CD8-positive, alpha-beta memory T cell (primary cell): ENCODE results near the gene HMCES. TPM values are rescaled to one million over a fixed set of nuclear protein-coding genes. Genes with fewer than 3 reads are reported as not detected.

Source experiments
- CTCF ChIA-PET: fragments of 350-600 bp; sonication (Branson Sonifier 250); formaldehyde crosslinking; loops from one replicate; lab custom pipeline; 2021; ENCODE audit warnings: antibody characterized with exemption; lab: Charles Lee
- POLR2A ChIA-PET: fragments of 350-600 bp; sonication (Branson Sonifier 250); formaldehyde crosslinking; loops from one replicate; lab custom pipeline; 2021; ENCODE audit warnings: antibody characterized with exemption; lab: Charles Lee
- DNase-seq, 5 donors: peaks; one replicate each; pipeline versions ENCODE4 v3.0.0 to v3.0.0-alpha.2; 2020 to 2022; ENCODE audit warnings: mixed read lengths in 1 of 5
- H3K27ac ChIP-seq: one replicate; pipeline ENCODE4 v1.7.0; 2013; ENCODE audit warnings: low read depth, mild to moderate bottlenecking, low read length, moderate library complexity
- H3K27me3 ChIP-seq: 2 replicates; pipeline ENCODE4 v1.7.0; 2013; ENCODE audit warnings: low read length, mild to moderate bottlenecking; ENCODE audit not compliant: insufficient read depth, poor library complexity, severe bottlenecking
- H3K36me3 ChIP-seq: 2 replicates; pipeline ENCODE4 v1.7.0; 2013; ENCODE audit warnings: mild to moderate bottlenecking, low read length, moderate library complexity; ENCODE audit not compliant: insufficient read depth
- H3K4me1 ChIP-seq: 2 replicates; pipeline ENCODE4 v1.7.0; 2013; ENCODE audit warnings: mild to moderate bottlenecking, low read length, moderate library complexity; ENCODE audit not compliant: insufficient read depth
- H3K4me3 ChIP-seq: 2 replicates; pipeline ENCODE4 v1.7.0; 2013; ENCODE audit warnings: mild to moderate bottlenecking, low read length
- H3K9me3 ChIP-seq: 2 replicates; pipeline ENCODE4 v1.7.0; 2013; ENCODE audit warnings: mild to moderate bottlenecking, low read length
- H3K27ac Mint-ChIP-seq, 8 donors: one replicate each; pipeline ENCODE4 v1.8.0; 2020 to 2021; ENCODE audit warnings: mixed read lengths in 8 of 8, mild to moderate bottlenecking in 6 of 8, inconsistent platforms in 3 of 8, moderate library complexity in 3 of 8
- H3K27me3 Mint-ChIP-seq, 2 donors: one replicate each; pipeline ENCODE4 v1.8.0; 2020 to 2021; ENCODE audit warnings: mixed read lengths in 2 of 2, mild to moderate bottlenecking in 1 of 2, moderate library complexity in 1 of 2
- H3K36me3 Mint-ChIP-seq, 3 donors: one replicate each; pipeline ENCODE4 v1.8.0; 2020 to 2021; ENCODE audit warnings: mixed read lengths in 3 of 3, inconsistent platforms in 1 of 3, mild to moderate bottlenecking in 1 of 3
- H3K4me1 Mint-ChIP-seq, 3 donors: one replicate each; pipeline ENCODE4 v1.8.0; 2020 to 2021; ENCODE audit warnings: mixed read lengths in 3 of 3, inconsistent platforms in 1 of 3, mild to moderate bottlenecking in 1 of 3
- H3K4me3 Mint-ChIP-seq, 7 donors: one replicate each; pipeline ENCODE4 v1.8.0; 2020 to 2021; ENCODE audit warnings: mixed read lengths in 7 of 7, mild to moderate bottlenecking in 6 of 7, moderate library complexity in 4 of 7, inconsistent platforms in 2 of 7
- H3K9me3 Mint-ChIP-seq, 5 donors: one replicate each; pipeline ENCODE4 v1.8.0; 2020 to 2022; ENCODE audit warnings: mixed read lengths in 5 of 5, mild to moderate bottlenecking in 3 of 5, moderate library complexity in 2 of 5, inconsistent platforms in 1 of 5
- polyA plus RNA-seq: library from polyadenylated mRNA; unstranded; fragments of 300-500 nt; fragmentation: Illumina TruSeq; gene quantifications from one replicate; pipeline ENCODE4 v1.2.3, GENCODE V29; 2021
- total RNA-seq, 2 experiments: library from RNA; stranded (reverse); gene quantifications; one replicate each; pipeline ENCODE4 v1.2.3, GENCODE V29; 2021

Gene HMCES
- total and polyA plus RNA-seq, 3 experiments from 2014 or later, result 64.3 to 97.9 (median 64.6) TPM

- H3K4me1 ChIP-seq, result no peaks in the 10 kb centered on the region
- no peaks in the 10 kb centered on the region for H3K27me3 ChIP-seq
- H3K4me3 ChIP-seq, result no peak overlapping the region
- H3K36me3 Mint-ChIP-seq, result peaks cover 6 to 74% (median 26%) of the 10 kb centered on the region in 3 donors
- no peaks in the 10 kb centered on the region for H3K9me3 Mint-ChIP-seq
- H3K4me3 Mint-ChIP-seq, result no peak overlapping the region
- H3K27ac Mint-ChIP-seq, result peak overlapping the region in 2 of 8 donors; percentile 38 to 47
- no peak overlapping the region for H3K27ac ChIP-seq
- peaks cover 25% of the 10 kb centered on the region for H3K36me3 ChIP-seq
- ChIA-PET POLR2A (interaction anchor here (0.9 to 1.8 kb wide), 2 partner anchors 27 to 167 kb away, joined by 3 to 6 read pairs; a partner anchor contains a TSS), CTCF (interaction anchor here (1.6 to 2.7 kb wide), 2 partner anchors 25 to 27 kb away, joined by 3 to 10 read pairs; a partner anchor contains a TSS)
- H3K27me3 Mint-ChIP-seq, result no peaks in the 10 kb centered on the region
- no peak for DNase-seq
- H3K9me3 ChIP-seq, result no peaks in the 10 kb centered on the region
- peaks cover 16 to 33% (median 25%) of the 10 kb centered on the region in 3 donors for H3K4me1 Mint-ChIP-seq
These were observed 10.7 kb downstream of the HMCES start for GRCh38 chr3:129289201-129289921.

DNA sequence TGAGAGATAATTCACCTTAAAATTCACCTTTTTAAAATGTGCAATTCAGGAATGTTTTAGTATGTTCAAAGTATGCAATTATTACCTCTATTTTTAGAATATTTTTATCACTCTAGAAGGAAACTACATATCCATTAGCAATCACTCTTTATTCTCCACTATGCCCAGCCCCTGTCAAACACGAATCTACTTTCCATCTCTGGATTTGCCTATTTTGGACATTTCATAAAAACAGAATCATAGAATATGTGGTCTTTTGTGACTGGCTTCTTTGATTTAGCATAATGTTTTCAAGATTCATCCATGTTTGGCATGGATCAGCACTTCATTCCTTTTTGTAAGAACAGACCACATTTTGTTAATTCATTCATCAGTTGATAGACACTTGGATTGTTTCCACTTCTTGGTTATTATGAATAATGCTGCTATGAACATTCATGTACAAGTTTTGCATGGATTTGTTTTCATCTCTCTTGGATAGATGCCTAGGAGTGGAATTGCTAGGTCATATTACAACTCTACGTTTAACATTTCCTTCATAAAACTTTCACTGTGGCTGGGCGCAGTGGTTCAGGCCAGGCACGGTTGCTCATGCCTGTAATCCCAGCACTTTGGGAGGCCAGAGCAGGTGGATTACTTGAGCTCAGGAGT is 12.7 kb downstream of the HMCES start:
- DNase-seq, result no peak
- POLR2A ChIA-PET, result no interaction called here
- Histone ChIP-seq H3K4me1 (no peaks in the 10 kb centered on the region), H3K9me3 (no peaks in the 10 kb centered on the region), H3K36me3 (peaks cover 25% of the 10 kb centered on the region), H3K4me3 (no peak overlapping the region), H3K27ac (no peak overlapping the region), H3K27me3 (no peaks in the 10 kb centered on the region)
- H3K4me3 Mint-ChIP-seq, result no peak overlapping the region
- no peaks in the 10 kb centered on the region for H3K9me3 Mint-ChIP-seq
- H3K27ac Mint-ChIP-seq, result peak overlapping the region in 1 of 8 donors; percentile 38
- no peaks in the 10 kb centered on the region for H3K27me3 Mint-ChIP-seq
- peaks cover 12 to 27% (median 13%) of the 10 kb centered on the region in 3 donors for H3K4me1 Mint-ChIP-seq
- H3K36me3 Mint-ChIP-seq, result peaks cover 10 to 77% (median 21%) of the 10 kb centered on the region in 3 donors
- CTCF ChIA-PET, result interaction anchor here (2.7 kb wide), 1 partner anchor 25 kb away, joined by 10 read pairs; a partner anchor contains a TSS

- no peaks in the 10 kb centered on the region for H3K4me1 ChIP-seq
- ChIA-PET CTCF (no interaction called here), POLR2A (no interaction called here)
- no peaks in the 10 kb centered on the region for H3K9me3 ChIP-seq
- no peak overlapping the region for H3K4me3 ChIP-seq
- H3K27me3 ChIP-seq, result no peaks in the 10 kb centered on the region
- Mint-ChIP-seq H3K9me3 (no peaks in the 10 kb centered on the region), H3K36me3 (peaks cover 10 to 77% (median 20%) of the 10 kb centered on the region in 3 donors), H3K27me3 (no peaks in the 10 kb centered on the region), H3K27ac (peak overlapping the region in 4 of 8 donors; percentile 3 to 69 (median 29)), H3K4me3 (no peak overlapping the region), H3K4me1 (peaks cover 8 to 19% (median 9%) of the 10 kb centered on the region in 3 donors)
- H3K36me3 ChIP-seq, result peaks cover 36% of the 10 kb centered on the region
- DNase-seq, result no peak
- H3K27ac ChIP-seq, result no peak overlapping the region
These were observed 16.6 kb downstream of the HMCES start for GRCh38 chr3:129295286-129295685.

GRCh38 chr3:129304146-129304961 is 25.7 kb downstream of the HMCES start:
- no peaks in the 10 kb centered on the region for H3K27me3 ChIP-seq
- Mint-ChIP-seq H3K27me3 (no peaks in the 10 kb centered on the region), H3K4me3 (no peak overlapping the region), H3K27ac (peak overlapping the region in 5 of 8 donors; percentile 17 to 86 (median 51)), H3K4me1 (peaks cover 3 to 15% (median 12%) of the 10 kb centered on the region in 3 donors), H3K9me3 (no peaks in the 10 kb centered on the region), H3K36me3 (peaks cover 0 to 67% (median 15%) of the 10 kb centered on the region in 3 donors)
- no peak overlapping the region for H3K4me3 ChIP-seq
- POLR2A ChIA-PET, result no interaction called here
- DNase-seq, result no peak
- no peak overlapping the region for H3K27ac ChIP-seq
- H3K4me1 ChIP-seq, result no peaks in the 10 kb centered on the region
- CTCF ChIA-PET, result no interaction called here
- H3K36me3 ChIP-seq, result peaks cover 25% of the 10 kb centered on the region
- H3K9me3 ChIP-seq, result no peaks in the 10 kb centered on the region

DNA sequence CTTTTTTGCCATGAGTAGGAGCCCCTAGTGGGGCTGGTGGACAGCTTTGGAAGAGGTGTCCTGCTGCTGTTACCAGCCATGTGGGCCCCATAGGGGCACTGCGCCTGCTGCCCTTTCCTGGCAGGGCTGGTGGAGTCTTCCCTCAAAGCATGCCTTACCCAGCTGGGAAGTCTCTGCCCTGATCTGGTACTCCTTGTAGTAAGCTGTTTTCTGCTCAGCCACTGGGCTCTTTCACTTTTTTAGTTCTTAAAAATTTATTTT is 26.2 kb downstream of the HMCES start:
- Histone ChIP-seq H3K4me3 (no peak overlapping the region), H3K9me3 (no peaks in the 10 kb centered on the region), H3K27me3 (no peaks in the 10 kb centered on the region), H3K36me3 (peaks cover 22% of the 10 kb centered on the region), H3K27ac (no peak overlapping the region), H3K4me1 (no peaks in the 10 kb centered on the region)
- Mint-ChIP-seq H3K36me3 (peaks cover 0 to 63% (median 15%) of the 10 kb centered on the region in 3 donors), H3K4me1 (peaks cover 3 to 15% (median 12%) of the 10 kb centered on the region in 3 donors), H3K27ac (peak overlapping the region in 3 of 8 donors; percentile 25 to 86 (median 40)), H3K4me3 (no peak overlapping the region), H3K9me3 (no peaks in the 10 kb centered on the region), H3K27me3 (no peaks in the 10 kb centered on the region)
- ChIA-PET CTCF (no interaction called here), POLR2A (no interaction called here)
- no peak for DNase-seq

GRCh38 chr3:129305592-129306091 is 27.0 kb downstream of the HMCES start:
- no peak overlapping the region for H3K4me3 Mint-ChIP-seq
- no peak overlapping the region for H3K4me3 ChIP-seq

DNA sequence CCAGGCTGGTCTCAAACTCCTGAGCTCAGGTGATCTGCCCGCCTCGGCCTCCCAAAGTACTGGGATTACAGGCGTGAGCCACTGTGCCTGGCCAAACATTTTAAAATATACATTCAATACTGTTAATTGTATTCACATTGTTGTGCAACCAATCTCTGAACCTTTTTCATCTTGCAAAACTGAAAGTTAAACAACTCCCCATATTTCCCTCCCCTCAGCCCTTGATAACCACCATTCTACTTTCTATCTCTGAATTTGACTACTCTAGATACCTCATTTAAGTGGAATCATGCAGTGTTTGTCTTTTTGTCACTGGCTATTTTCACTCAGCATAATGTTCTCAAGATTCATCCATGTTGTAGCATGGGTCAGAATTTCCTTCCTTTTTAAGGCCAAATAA is 30.0 kb downstream of the HMCES start:
- peaks cover 0 to 34% (median 8%) of the 10 kb centered on the region in 3 donors for H3K36me3 Mint-ChIP-seq
- no peaks in the 10 kb centered on the region for H3K9me3 Mint-ChIP-seq
- no peaks in the 10 kb centered on the region for H3K27me3 ChIP-seq
- H3K27ac ChIP-seq, result no peak overlapping the region
- H3K27me3 Mint-ChIP-seq, result no peaks in the 10 kb centered on the region
- DNase-seq, result no peak
- peaks cover 10% of the 10 kb centered on the region for H3K36me3 ChIP-seq
- no peaks in the 10 kb centered on the region for H3K9me3 ChIP-seq
- CTCF ChIA-PET, result no interaction called here
- peak overlapping the region in 4 of 8 donors; percentile 1 to 67 (median 30) for H3K27ac Mint-ChIP-seq
- H3K4me3 Mint-ChIP-seq, result no peak overlapping the region
- no peak overlapping the region for H3K4me3 ChIP-seq
- H3K4me1 ChIP-seq, result peaks cover 4% of the 10 kb centered on the region
- POLR2A ChIA-PET, result no interaction called here
- peaks cover 18 to 34% (median 31%) of the 10 kb centered on the region in 3 donors for H3K4me1 Mint-ChIP-seq

More at GRCh38 chr3:129305592-129306091, 27.0 kb downstream of the HMCES start:
- peaks cover 0 to 58% (median 15%) of the 10 kb centered on the region in 3 donors for H3K36me3 Mint-ChIP-seq
- H3K4me1 Mint-ChIP-seq, result peaks cover 3 to 15% (median 12%) of the 10 kb centered on the region in 3 donors
- Histone ChIP-seq H3K9me3 (no peaks in the 10 kb centered on the region), H3K27ac (no peak overlapping the region), H3K36me3 (peaks cover 22% of the 10 kb centered on the region), H3K4me1 (no peaks in the 10 kb centered on the region), H3K27me3 (no peaks in the 10 kb centered on the region)
- H3K9me3 Mint-ChIP-seq, result no peaks in the 10 kb centered on the region
- CTCF ChIA-PET, result no interaction called here
- no peak for DNase-seq
- POLR2A ChIA-PET, result no interaction called here
- H3K27me3 Mint-ChIP-seq, result no peaks in the 10 kb centered on the region
- H3K27ac Mint-ChIP-seq, result peak overlapping the region in 2 of 8 donors; percentile 54 to 70
